Fibroblast of lung (primary cell): ENCODE results near the gene MYH9. TPM values are rescaled to one million over a fixed set of nuclear protein-coding genes. Genes with fewer than 3 reads are reported as not detected.

Source experiments
- DNase-seq, 2 donors: peaks; one replicate each; pipeline versions ENCODE4 v3.0.0 to v3.0.0-alpha.2; 2010; ENCODE audit warnings: low read depth in 2 of 2
- H2AFZ ChIP-seq: 2 replicates; pipeline ENCODE4 v1.5.1; 2012; ENCODE audit warnings: low read length, control low read depth, inconsistent platforms
- H3K27ac ChIP-seq: 2 replicates; pipeline ENCODE4 v1.5.1; 2011; ENCODE audit warnings: low read length, control low read depth; ENCODE audit not compliant: insufficient read depth
- H3K27me3 ChIP-seq: 2 replicates; pipeline ENCODE4 v1.5.1; 2011; ENCODE audit warnings: mild to moderate bottlenecking, low read length; ENCODE audit not compliant: control insufficient read depth, insufficient read depth
- H3K36me3 ChIP-seq: 2 replicates; pipeline ENCODE4 v1.5.1; 2011; ENCODE audit warnings: low read length; ENCODE audit not compliant: control insufficient read depth, insufficient read depth
- H3K4me1 ChIP-seq: 2 replicates; pipeline ENCODE4 v1.5.1; 2011; ENCODE audit warnings: low read length; ENCODE audit not compliant: control insufficient read depth, insufficient read depth; ENCODE audit errors: extremely low read depth
- H3K4me2 ChIP-seq: 2 replicates; pipeline ENCODE4 v1.5.1; 2011; ENCODE audit warnings: low read length, control low read depth; ENCODE audit not compliant: insufficient read depth; ENCODE audit errors: extremely low read depth
- H3K4me3 ChIP-seq, 4 experiments: fragments of 200-600 bp in 1 of 4; sonication (generic) in 1 of 4; replicated peaks in 1 of 4; 2 replicates each; pipeline ENCODE4 v1.5.1; 2011 to 2016; ENCODE audit warnings: low read length in 4 of 4, low read depth in 3 of 4, mild to moderate bottlenecking in 3 of 4, control low read depth in 2 of 4, inconsistent platforms in 1 of 4, mixed read lengths in 1 of 4; ENCODE audit not compliant: insufficient read depth in 1 of 4; ENCODE audit errors: control extremely low read depth in 1 of 4
- H3K79me2 ChIP-seq: 2 replicates; pipeline ENCODE4 v1.5.1; 2012; ENCODE audit warnings: mild to moderate bottlenecking, low read length, inconsistent platforms; ENCODE audit not compliant: control insufficient read depth, insufficient read depth
- H3K9ac ChIP-seq: 2 replicates; pipeline ENCODE4 v1.5.1; 2011; ENCODE audit warnings: mild to moderate bottlenecking, low read length, control low read depth; ENCODE audit not compliant: insufficient read depth
- H3K9me3 ChIP-seq: 2 replicates; pipeline ENCODE4 v1.5.1; 2012; ENCODE audit warnings: low read depth, low read length; ENCODE audit not compliant: control insufficient read depth, insufficient read depth
- H4K20me1 ChIP-seq: 2 replicates; pipeline ENCODE4 v1.5.1; 2011; ENCODE audit warnings: low read length; ENCODE audit not compliant: control insufficient read depth, insufficient read depth; ENCODE audit errors: extremely low read depth
- EZH2 ChIP-seq: IDR thresholded peaks from 2 replicates; pipeline ENCODE4 v1.5.1; 2012; ENCODE audit warnings: low read length, control low read depth, mild to moderate bottlenecking; ENCODE audit errors: missing control alignments
- polyA plus RNA-seq, 2 donors: library from polyadenylated mRNA; depleted of rRNA in 1 of 2; stranded (reverse) in 1 of 2; unstranded in 1 of 2; fragments of >200 nt; gene quantifications; 2 replicates each; pipeline ENCODE4 v1.2.1, GENCODE V29; 2011 to 2012; ENCODE audit warnings: missing spikeins in 1 of 2
- total RNA-seq: library from RNA; depleted of rRNA; stranded (reverse); fragments of >200 nt; gene quantifications from 2 replicates; pipeline ENCODE4 v1.2.1, GENCODE V29; 2014
- TF ChIP-seq, protein P1 (sequence below), 2 donors: IDR thresholded peaks in 1 of 2; conservative IDR thresholded peaks in 1 of 2; 1 replicate in 1 of 2; 2 replicates in 1 of 2; pipeline ENCODE4 v1.5.1; 2011 to 2012; ENCODE audit warnings: low read length in 2 of 2, control low read depth in 1 of 2, inconsistent platforms in 1 of 2, low read depth in 1 of 2, mild to moderate bottlenecking in 1 of 2

The MYH9 gene
- total and polyA plus RNA-seq, 2 donors (not counting 1 experiment from before 2014, with no cell fraction given) = 677 to 796 TPM

DNA sequence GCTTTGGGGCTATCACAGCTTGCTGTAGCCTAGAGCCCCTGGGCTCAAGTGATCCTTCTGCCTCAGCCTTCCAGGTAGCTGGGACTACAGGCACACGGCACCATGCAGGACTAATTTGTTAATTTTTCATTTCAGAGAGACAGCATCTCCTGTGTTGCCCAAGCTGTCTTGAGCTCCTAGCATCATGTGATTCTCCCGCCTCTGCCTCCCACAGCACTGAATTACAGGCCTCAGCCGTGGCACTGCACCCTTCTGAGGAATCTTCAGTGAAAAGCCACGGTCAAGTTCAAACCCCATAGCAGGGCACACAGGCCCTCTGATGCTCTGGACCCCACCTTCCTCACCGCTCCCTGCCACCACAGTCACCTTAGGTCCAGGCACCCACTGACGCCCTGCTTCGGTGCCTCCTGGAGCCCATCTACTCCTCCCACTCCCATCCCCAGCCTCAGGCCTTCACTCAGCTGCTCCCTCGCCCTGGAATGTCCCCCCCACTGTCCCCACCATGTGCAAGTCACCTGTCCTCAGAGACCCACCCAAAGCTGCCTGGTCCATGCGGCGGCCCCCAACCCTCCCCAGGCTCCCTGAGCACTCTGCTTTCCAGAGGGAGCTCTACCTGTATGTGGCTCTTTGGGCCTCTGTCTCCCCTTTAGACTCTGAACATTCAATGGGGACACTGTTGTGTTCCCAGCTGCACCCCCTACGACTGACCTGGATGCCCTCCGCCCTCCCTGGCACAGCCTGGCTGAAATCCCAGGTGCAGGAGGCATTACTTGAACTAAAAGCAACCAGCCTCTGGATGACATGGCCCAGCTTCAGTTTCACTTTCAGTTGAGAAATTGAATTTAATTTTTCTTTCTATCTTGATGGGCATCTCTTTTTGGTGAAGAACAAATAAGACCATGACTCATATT lies 150.1 kb downstream of the MYH9 start:
- Histone ChIP-seq H3K36me3 (peaks cover 4% of the 10 kb centered on the region), H3K4me1 (peaks cover 10% of the 10 kb centered on the region), H3K27ac (peak overlapping the region; percentile 84), H3K9ac (no peak overlapping the region), H3K4me2 (peak overlapping the region; percentile 92), H3K9me3 (no peaks in the 10 kb centered on the region), H3K27me3 (no peaks in the 10 kb centered on the region), H4K20me1 (no peaks in the 10 kb centered on the region), H2AFZ (no peak overlapping the region), H3K4me3 (peak overlapping the region; percentile 81 to 94 (median 88)), H3K79me2 (peaks cover 35% of the 10 kb centered on the region)
- DNase-seq = peak in 1 of 2 donors; percentile 40
- no peak for TF ChIP-seq EZH2
- TF ChIP-seq, protein P1, sequence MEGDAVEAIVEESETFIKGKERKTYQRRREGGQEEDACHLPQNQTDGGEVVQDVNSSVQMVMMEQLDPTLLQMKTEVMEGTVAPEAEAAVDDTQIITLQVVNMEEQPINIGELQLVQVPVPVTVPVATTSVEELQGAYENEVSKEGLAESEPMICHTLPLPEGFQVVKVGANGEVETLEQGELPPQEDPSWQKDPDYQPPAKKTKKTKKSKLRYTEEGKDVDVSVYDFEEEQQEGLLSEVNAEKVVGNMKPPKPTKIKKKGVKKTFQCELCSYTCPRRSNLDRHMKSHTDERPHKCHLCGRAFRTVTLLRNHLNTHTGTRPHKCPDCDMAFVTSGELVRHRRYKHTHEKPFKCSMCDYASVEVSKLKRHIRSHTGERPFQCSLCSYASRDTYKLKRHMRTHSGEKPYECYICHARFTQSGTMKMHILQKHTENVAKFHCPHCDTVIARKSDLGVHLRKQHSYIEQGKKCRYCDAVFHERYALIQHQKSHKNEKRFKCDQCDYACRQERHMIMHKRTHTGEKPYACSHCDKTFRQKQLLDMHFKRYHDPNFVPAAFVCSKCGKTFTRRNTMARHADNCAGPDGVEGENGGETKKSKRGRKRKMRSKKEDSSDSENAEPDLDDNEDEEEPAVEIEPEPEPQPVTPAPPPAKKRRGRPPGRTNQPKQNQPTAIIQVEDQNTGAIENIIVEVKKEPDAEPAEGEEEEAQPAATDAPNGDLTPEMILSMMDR (conservative IDR thresholded peaks at IDR 0.05 in 1 of 2, IDR thresholded peaks at IDR 0.05 in 1 of 2; ENCODE audit: low read depth in 1 of 2, low read length in 2 of 2) = no peak

DNA sequence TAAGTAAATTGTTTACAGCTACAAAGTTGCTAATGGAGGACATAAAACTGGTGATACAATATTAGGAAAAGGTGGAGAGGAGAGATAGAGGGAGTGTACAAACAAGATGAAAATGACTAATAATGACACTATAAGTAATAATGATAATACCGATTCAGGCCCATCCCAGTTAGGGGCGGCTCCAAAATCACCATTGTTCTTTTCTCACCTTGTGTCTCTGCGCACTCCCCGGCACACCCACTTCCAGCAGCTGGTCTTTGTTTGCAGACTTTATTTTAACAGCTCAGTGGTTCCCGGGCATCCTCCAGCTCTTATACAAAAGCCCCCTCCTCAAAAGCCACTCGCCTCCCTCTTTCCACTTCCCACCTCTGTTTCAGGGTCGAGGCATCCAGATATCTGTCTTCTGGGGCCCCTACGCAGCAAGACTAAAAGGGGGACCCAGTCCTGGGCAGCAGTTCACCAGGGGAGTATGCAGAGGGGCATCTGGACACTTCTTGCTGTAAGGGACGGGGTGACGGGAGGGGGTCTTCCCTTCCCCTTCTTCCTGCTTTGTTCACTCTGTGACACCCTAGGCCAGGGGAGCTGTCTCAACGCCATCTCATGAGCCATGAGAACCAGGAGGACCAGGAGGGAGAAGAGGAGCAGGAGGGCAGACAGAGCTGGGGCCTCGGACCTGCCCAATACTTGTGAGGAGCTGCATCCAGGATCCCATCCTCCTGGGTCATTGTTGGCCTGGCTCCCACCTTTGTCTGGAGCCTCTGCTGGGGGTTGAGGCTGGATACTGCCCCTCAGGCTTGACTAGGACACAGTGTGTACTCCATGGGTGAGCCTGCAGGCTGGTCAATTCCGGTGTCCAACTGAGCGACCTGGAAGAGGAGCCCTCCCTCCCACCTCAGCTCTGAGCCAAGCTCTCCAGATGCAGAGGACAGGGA lies 151.1 kb downstream of the MYH9 start:
- Histone ChIP-seq H3K9ac (no peak overlapping the region), H3K9me3 (no peaks in the 10 kb centered on the region), H3K4me2 (peak overlapping the region; percentile 92), H4K20me1 (no peaks in the 10 kb centered on the region), H3K4me1 (peaks cover 10% of the 10 kb centered on the region), H3K27me3 (no peaks in the 10 kb centered on the region), H2AFZ (no peak overlapping the region), H3K4me3 (peak overlapping the region in 1 of 4 experiments; percentile 92), H3K36me3 (peaks cover 4% of the 10 kb centered on the region), H3K27ac (no peak overlapping the region), H3K79me2 (peaks cover 35% of the 10 kb centered on the region)
- DNase-seq = no peak
- TF ChIP-seq EZH2 = no peak
- TF ChIP-seq, protein P1 (conservative IDR thresholded peaks at IDR 0.05 in 1 of 2, IDR thresholded peaks at IDR 0.05 in 1 of 2; ENCODE audit: low read depth in 1 of 2, low read length in 2 of 2) = no peak

DNA sequence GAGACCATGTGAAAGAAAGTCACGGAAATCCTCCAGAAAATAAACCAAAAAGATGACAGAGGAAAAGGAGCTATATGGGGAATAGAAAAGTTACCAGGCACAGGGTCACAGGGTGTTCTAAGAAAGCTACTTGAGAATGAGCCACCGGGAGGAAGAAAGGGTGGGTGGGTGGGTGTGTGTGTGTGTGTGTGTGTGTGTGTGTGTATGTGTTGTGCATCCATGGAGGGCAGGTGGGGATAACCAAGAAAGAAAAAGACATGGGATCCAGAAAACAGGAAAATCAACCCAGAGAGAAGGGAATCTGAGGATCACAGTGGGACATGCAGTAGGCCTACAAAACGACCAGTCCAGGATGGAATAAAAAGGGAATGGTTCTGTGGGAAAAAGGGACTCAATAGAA lies 152.2 kb downstream of the MYH9 start:
- Histone ChIP-seq H3K9ac (no peak overlapping the region), H3K36me3 (peaks cover 6% of the 10 kb centered on the region), H3K27ac (no peak overlapping the region), H3K27me3 (no peaks in the 10 kb centered on the region), H3K9me3 (no peaks in the 10 kb centered on the region), H4K20me1 (no peaks in the 10 kb centered on the region), H3K79me2 (peaks cover 35% of the 10 kb centered on the region), H2AFZ (no peak overlapping the region), H3K4me3 (peak overlapping the region in 1 of 4 experiments; percentile 92), H3K4me1 (peaks cover 10% of the 10 kb centered on the region), H3K4me2 (no peak overlapping the region)
- no peak for DNase-seq
- TF ChIP-seq, protein P1 (conservative IDR thresholded peaks at IDR 0.05 in 1 of 2, IDR thresholded peaks at IDR 0.05 in 1 of 2; ENCODE audit: low read depth in 1 of 2, low read length in 2 of 2) = no peak
- TF ChIP-seq EZH2 = no peak
